ENCODE data around the gene CEP112. TPM values are rescaled to one million over a fixed set of nuclear protein-coding genes. Genes with fewer than 3 reads are reported as not detected.

Gene CEP112
- total RNA-seq, 1 experiment from 2014 or later: 6.1 TPM

DNA sequence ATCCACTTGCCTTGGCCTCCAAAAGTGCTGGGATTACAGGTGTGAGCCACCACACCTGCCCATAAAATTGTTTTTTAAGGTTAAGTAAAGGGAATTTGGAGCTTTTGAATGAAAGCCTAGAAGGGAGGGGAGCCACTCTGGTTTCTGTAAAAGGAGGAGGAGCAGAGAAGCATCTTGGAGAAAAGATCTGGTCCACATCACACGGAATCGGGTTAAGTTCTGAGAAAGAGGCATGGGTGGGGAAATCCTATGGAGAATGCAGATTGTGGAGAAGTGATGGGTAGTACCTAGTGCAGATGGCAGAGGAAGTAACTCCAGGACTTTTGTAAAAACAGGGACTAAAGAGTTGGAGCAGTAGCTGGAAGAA lies 18.3 kb upstream of the CEP112 start:
- Mint-ChIP-seq H3K27ac (no peak overlapping the region; the same call in 1 of the 2 replicates), H3K9me3 (peaks cover 21% of the 10 kb centered on the region), H3K27me3 (ENCODE audit: low read depth) (peaks cover 5% of the 10 kb centered on the region), H3K4me3 (no peak overlapping the region), H3K36me3 (peaks cover 15% of the 10 kb centered on the region), H3K4me1 (peaks cover 20% of the 10 kb centered on the region)
- POLR2A ChIA-PET: no interaction called here
- DNase-seq (ENCODE audit: low spot score): no peak
- no peak for TF ChIP-seq PRRX2 (CRISPR knock-in tag; IDR thresholded peaks at IDR 0.05)
- no peak for TF ChIP-seq TP53 (CRISPR knock-in tag; IDR thresholded peaks at IDR 0.05)
- no peak for TF ChIP-seq ZNF219 (CRISPR knock-in tag; IDR thresholded peaks at IDR 0.05; ENCODE audit: borderline replicate concordance)
- TF ChIP-seq E2F4 (CRISPR knock-in tag; IDR thresholded peaks at IDR 0.05; ENCODE audit: borderline replicate concordance, low read depth): no peak
- TF ChIP-seq NFATC4 (CRISPR knock-in tag; IDR thresholded peaks at IDR 0.05): no peak
- no peak for TF ChIP-seq SOX15 (CRISPR knock-in tag; IDR thresholded peaks at IDR 0.05)
- no peak for TF ChIP-seq ATF1 (CRISPR knock-in tag; IDR thresholded peaks at IDR 0.05)
- TF ChIP-seq, protein P1, sequence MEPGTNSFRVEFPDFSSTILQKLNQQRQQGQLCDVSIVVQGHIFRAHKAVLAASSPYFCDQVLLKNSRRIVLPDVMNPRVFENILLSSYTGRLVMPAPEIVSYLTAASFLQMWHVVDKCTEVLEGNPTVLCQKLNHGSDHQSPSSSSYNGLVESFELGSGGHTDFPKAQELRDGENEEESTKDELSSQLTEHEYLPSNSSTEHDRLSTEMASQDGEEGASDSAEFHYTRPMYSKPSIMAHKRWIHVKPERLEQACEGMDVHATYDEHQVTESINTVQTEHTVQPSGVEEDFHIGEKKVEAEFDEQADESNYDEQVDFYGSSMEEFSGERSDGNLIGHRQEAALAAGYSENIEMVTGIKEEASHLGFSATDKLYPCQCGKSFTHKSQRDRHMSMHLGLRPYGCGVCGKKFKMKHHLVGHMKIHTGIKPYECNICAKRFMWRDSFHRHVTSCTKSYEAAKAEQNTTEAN (CRISPR knock-in tag; IDR thresholded peaks at IDR 0.05): no peak
- no peak for TF ChIP-seq TCF7 (CRISPR knock-in tag; IDR thresholded peaks at IDR 0.05; ENCODE audit: low read depth)
- TF ChIP-seq, protein P2, sequence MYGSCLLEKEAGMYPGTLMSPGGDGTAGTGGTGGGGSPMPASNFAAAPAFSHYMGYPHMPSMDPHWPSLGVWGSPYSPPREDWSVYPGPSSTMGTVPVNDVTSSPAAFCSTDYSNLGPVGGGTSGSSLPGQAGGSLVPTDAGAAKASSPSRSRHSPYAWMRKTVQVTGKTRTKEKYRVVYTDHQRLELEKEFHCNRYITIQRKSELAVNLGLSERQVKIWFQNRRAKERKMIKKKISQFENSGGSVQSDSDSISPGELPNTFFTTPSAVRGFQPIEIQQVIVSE (CRISPR knock-in tag; IDR thresholded peaks at IDR 0.05; ENCODE audit: borderline replicate concordance): no peak
- TF ChIP-seq PREB (CRISPR knock-in tag; IDR thresholded peaks at IDR 0.05; ENCODE audit: borderline replicate concordance): no peak
- TF ChIP-seq NFE2L1 (CRISPR knock-in tag; IDR thresholded peaks at IDR 0.05): no peak
- TF ChIP-seq, protein P3, sequence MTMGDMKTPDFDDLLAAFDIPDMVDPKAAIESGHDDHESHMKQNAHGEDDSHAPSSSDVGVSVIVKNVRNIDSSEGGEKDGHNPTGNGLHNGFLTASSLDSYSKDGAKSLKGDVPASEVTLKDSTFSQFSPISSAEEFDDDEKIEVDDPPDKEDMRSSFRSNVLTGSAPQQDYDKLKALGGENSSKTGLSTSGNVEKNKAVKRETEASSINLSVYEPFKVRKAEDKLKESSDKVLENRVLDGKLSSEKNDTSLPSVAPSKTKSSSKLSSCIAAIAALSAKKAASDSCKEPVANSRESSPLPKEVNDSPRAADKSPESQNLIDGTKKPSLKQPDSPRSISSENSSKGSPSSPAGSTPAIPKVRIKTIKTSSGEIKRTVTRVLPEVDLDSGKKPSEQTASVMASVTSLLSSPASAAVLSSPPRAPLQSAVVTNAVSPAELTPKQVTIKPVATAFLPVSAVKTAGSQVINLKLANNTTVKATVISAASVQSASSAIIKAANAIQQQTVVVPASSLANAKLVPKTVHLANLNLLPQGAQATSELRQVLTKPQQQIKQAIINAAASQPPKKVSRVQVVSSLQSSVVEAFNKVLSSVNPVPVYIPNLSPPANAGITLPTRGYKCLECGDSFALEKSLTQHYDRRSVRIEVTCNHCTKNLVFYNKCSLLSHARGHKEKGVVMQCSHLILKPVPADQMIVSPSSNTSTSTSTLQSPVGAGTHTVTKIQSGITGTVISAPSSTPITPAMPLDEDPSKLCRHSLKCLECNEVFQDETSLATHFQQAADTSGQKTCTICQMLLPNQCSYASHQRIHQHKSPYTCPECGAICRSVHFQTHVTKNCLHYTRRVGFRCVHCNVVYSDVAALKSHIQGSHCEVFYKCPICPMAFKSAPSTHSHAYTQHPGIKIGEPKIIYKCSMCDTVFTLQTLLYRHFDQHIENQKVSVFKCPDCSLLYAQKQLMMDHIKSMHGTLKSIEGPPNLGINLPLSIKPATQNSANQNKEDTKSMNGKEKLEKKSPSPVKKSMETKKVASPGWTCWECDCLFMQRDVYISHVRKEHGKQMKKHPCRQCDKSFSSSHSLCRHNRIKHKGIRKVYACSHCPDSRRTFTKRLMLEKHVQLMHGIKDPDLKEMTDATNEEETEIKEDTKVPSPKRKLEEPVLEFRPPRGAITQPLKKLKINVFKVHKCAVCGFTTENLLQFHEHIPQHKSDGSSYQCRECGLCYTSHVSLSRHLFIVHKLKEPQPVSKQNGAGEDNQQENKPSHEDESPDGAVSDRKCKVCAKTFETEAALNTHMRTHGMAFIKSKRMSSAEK (CRISPR knock-in tag; IDR thresholded peaks at IDR 0.05; ENCODE audit: borderline replicate concordance): no peak
- TF ChIP-seq, protein P4, sequence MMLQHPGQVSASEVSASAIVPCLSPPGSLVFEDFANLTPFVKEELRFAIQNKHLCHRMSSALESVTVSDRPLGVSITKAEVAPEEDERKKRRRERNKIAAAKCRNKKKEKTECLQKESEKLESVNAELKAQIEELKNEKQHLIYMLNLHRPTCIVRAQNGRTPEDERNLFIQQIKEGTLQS (CRISPR knock-in tag; conservative IDR thresholded peaks at IDR 0.05): no peak
- no peak for TF ChIP-seq ZNF396 (CRISPR knock-in tag; IDR thresholded peaks at IDR 0.05; ENCODE audit: borderline replicate concordance)
- TF ChIP-seq NR3C1 (CRISPR knock-in tag; conservative IDR thresholded peaks at IDR 0.05; ENCODE audit: low read depth): no peak
- TF ChIP-seq, protein P5, sequence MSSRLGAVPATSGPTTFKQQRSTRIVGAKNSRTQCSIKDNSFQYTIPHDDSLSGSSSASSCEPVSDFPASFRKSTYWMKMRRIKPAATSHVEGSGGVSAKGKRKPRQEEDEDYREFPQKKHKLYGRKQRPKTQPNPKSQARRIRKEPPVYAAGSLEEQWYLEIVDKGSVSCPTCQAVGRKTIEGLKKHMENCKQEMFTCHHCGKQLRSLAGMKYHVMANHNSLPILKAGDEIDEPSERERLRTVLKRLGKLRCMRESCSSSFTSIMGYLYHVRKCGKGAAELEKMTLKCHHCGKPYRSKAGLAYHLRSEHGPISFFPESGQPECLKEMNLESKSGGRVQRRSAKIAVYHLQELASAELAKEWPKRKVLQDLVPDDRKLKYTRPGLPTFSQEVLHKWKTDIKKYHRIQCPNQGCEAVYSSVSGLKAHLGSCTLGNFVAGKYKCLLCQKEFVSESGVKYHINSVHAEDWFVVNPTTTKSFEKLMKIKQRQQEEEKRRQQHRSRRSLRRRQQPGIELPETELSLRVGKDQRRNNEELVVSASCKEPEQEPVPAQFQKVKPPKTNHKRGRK (CRISPR knock-in tag; IDR thresholded peaks at IDR 0.05; ENCODE audit: borderline replicate concordance): no peak
- TF ChIP-seq ZNF425 (CRISPR knock-in tag; conservative IDR thresholded peaks at IDR 0.05): no peak
- ATAC-seq: no peak
- CTCF ChIA-PET: interaction anchor here (1.5 kb wide), 1 partner anchor 9 kb away, joined by 4 read pairs; no protein-coding TSS in a partner anchor

Measured in WTC11 (cell line).